Measurements from ENCODE around the gene RAB27B. TPM values are rescaled to one million over a fixed set of nuclear protein-coding genes. Genes with fewer than 3 reads are reported as not detected.

Gene RAB27B
- total RNA-seq (2014; rRNA removed; shearing (Covaris generic)) = 1.5 and 4.4 TPM in 2 replicates

GRCh38 chr18:54828281-54828881, at the start of gene RAB27B:
RAB27B (plus strand) TSS chr18:54828477; CDS start chr18:54877586, 49,109 bp downstream.

Other genes starting within 250 kb of the RAB27B start
- not detected in 2 replicates for gene DYNAP, start 237.2 kb upstream of the RAB27B start, total RNA-seq (2014; rRNA removed; shearing (Covaris generic))
- not detected in 2 replicates for gene CCDC68, start 131.0 kb downstream of the RAB27B start, total RNA-seq (2014; rRNA removed; shearing (Covaris generic))

Data from A375 (cell line).